ENCODE results near the gene DLL4. TPM values are rescaled to one million over a fixed set of nuclear protein-coding genes. Genes with fewer than 3 reads are reported as not detected.

The DLL4 gene
- total and polyA plus RNA-seq, 10 of the 15 experiments (the other 5 are each of a cell fraction or from before 2014, with no cell fraction given), result 0.04 to 0.16 (median 0.09) TPM; not detected in 6

DNA sequence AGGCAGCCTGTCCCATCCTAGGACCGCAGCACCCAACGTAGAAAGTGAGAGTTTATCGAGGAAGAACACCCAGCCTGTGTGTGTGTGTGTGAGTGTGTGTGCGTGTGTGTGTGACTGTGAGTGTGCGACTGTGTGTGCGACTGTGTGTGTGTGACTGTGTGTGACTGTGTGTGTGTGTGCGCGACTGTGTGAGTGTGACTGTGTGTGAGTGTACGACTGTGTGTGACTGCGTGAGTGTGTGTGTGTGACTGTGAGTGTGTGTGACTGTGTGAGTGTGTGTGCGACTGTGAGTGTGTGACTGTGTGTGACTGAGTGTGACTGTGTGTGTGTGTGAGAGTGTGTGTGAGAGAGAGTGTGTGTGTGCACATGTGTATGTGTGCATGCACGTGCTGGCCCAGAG lies 15.1 kb upstream of the DLL4 start (continued):
- no peak for TF ChIP-seq ZNF274 (IDR thresholded peaks at IDR 0.05; ENCODE audit: insufficient read depth, insufficient read length)
- TF ChIP-seq SUZ12 (IDR thresholded peaks at IDR 0.05; ENCODE audit: unreplicated experiment), result no peak
- TF ChIP-seq NFXL1 (IDR thresholded peaks at IDR 0.05; ENCODE audit: borderline replicate concordance), result no peak
- TF ChIP-seq POU2F2 (IDR thresholded peaks at IDR 0.05; ENCODE audit: borderline replicate concordance, low read depth, low read length), result no peak
- peak; percentile 67; the same call in 1 of the 2 replicates for TF ChIP-seq TCF3 (IDR thresholded peaks at IDR 0.05; ENCODE audit: borderline replicate concordance, insufficient read depth, low read depth, low read length)
- TF ChIP-seq, protein P1, sequence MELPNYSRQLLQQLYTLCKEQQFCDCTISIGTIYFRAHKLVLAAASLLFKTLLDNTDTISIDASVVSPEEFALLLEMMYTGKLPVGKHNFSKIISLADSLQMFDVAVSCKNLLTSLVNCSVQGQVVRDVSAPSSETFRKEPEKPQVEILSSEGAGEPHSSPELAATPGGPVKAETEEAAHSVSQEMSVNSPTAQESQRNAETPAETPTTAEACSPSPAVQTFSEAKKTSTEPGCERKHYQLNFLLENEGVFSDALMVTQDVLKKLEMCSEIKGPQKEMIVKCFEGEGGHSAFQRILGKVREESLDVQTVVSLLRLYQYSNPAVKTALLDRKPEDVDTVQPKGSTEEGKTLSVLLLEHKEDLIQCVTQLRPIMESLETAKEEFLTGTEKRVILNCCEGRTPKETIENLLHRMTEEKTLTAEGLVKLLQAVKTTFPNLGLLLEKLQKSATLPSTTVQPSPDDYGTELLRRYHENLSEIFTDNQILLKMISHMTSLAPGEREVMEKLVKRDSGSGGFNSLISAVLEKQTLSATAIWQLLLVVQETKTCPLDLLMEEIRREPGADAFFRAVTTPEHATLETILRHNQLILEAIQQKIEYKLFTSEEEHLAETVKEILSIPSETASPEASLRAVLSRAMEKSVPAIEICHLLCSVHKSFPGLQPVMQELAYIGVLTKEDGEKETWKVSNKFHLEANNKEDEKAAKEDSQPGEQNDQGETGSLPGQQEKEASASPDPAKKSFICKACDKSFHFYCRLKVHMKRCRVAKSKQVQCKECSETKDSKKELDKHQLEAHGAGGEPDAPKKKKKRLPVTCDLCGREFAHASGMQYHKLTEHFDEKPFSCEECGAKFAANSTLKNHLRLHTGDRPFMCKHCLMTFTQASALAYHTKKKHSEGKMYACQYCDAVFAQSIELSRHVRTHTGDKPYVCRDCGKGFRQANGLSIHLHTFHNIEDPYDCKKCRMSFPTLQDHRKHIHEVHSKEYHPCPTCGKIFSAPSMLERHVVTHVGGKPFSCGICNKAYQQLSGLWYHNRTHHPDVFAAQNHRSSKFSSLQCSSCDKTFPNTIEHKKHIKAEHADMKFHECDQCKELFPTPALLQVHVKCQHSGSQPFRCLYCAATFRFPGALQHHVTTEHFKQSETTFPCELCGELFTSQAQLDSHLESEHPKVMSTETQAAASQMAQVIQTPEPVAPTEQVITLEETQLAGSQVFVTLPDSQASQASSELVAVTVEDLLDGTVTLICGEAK (IDR thresholded peaks at IDR 0.05; ENCODE audit: borderline replicate concordance), result no peak
- 0 out of 2 replicates have a peak, but pooled peaks have one; percentile 18 for TF ChIP-seq CHD2 (IDR thresholded peaks at IDR 0.05; ENCODE audit: borderline replicate concordance, low read depth, low read length)
- TF ChIP-seq RBBP5 (conservative IDR thresholded peaks at IDR 0.05), result no peak

GRCh38 chr15:40914486-40914885 lies 14.7 kb upstream of the DLL4 start:
- in situ Hi-C loops (cut with MboI), result no loop called here
- peak; percentile 73 for ATAC-seq
- POLR2A ChIA-PET, result interaction anchor here (0.6 to 0.7 kb wide), 2 partner anchors 44 to 189 kb away, joined by 4 read pairs; no protein-coding TSS in a partner anchor
- TF ChIP-seq CHD2 (IDR thresholded peaks at IDR 0.05; ENCODE audit: borderline replicate concordance, low read depth, low read length), result 0 out of 2 replicates have a peak, but pooled peaks have one; percentile 9
- TF ChIP-seq SMC3 (IDR thresholded peaks at IDR 0.05; ENCODE audit: borderline replicate concordance, low read length), result peak; percentile 38; the same call in 1 of the 2 replicates
- no peak for TF ChIP-seq NFIC (IDR thresholded peaks at IDR 0.05; ENCODE audit: low read depth, low read length)
- no peak for TF ChIP-seq TAF1 (IDR thresholded peaks at IDR 0.05; ENCODE audit: borderline replicate concordance, low read depth, low read length)
- no peak for TF ChIP-seq HCFC1 (IDR thresholded peaks at IDR 0.05; ENCODE audit: low read length)
- TF ChIP-seq POLR2AphosphoS5 (IDR thresholded peaks at IDR 0.05; ENCODE audit: low read length), result no peak
- TF ChIP-seq CHD1 (IDR thresholded peaks at IDR 0.05; ENCODE audit: low read depth, low read length), result no peak
- TF ChIP-seq DPF2 (IDR thresholded peaks at IDR 0.05), result no peak
- no peak for TF ChIP-seq TBL1XR1 (IDR thresholded peaks at IDR 0.05; ENCODE audit: low read depth, low read length)
- TF ChIP-seq CREM (IDR thresholded peaks at IDR 0.05; ENCODE audit: low read depth), result no peak
- no peak for TF ChIP-seq TCF12 (IDR thresholded peaks at IDR 0.05; ENCODE audit: low read depth, low read length)
- no peak for TF ChIP-seq ATF7 (IDR thresholded peaks at IDR 0.05; ENCODE audit: low read depth)

More at GRCh38 chr15:40914486-40914885, 14.7 kb upstream of the DLL4 start:
- Histone ChIP-seq H3K4me2 (ENCODE audit: control insufficient read depth, insufficient read depth) (no peak overlapping the region), H3K27me3 (replicated peaks in 1 of 2; ENCODE audit: control insufficient read depth in 2 of 2, insufficient read depth in 2 of 2, low read length in 1 of 2) (no peaks in the 10 kb centered on the region; a peak in 1 of 4 replicates), H3K4me3 (no peak overlapping the region), H3K36me3 (ENCODE audit: control insufficient read depth in 2 of 2, insufficient read depth in 2 of 2, low read length in 1 of 2) (no peaks in the 10 kb centered on the region), H3K27ac (ENCODE audit: control insufficient read depth, insufficient read depth) (no peak overlapping the region), H3K9ac (ENCODE audit: control insufficient read depth, insufficient read depth, low read length) (no peak overlapping the region), H3K79me2 (ENCODE audit: control insufficient read depth, insufficient read depth, low read length) (no peaks in the 10 kb centered on the region), H2AFZ (ENCODE audit: control insufficient read depth, low read depth, low read length) (no peak overlapping the region), H3K4me1 (ENCODE audit: control insufficient read depth, insufficient read depth, low read length) (peaks cover 9% of the 10 kb centered on the region), H3K9me3 (replicated peaks; ENCODE audit: control insufficient read depth, insufficient read depth, low read length) (no peaks in the 10 kb centered on the region), H4K20me1 (ENCODE audit: control insufficient read depth, insufficient read depth) (no peaks in the 10 kb centered on the region)
- ChIA-PET CTCF (interaction anchor here (0.6 to 6.1 kb wide), 14 partner anchors 10 to 276 kb away, joined by 3 to 30 read pairs (median 3); partner anchors contain the start of gene RHOV), SMC1A (ENCODE audit: uncharacterized antibody, unreplicated experiment) (interaction anchor here (1.1 to 2.1 kb wide), 7 partner anchors 10 to 274 kb away, joined by 3 to 8 read pairs (median 4); no protein-coding TSS in a partner anchor), RAD21 (ENCODE audit: unreplicated experiment) (interaction anchor here (0.6 to 1.3 kb wide), 6 partner anchors 27 to 270 kb away, joined by 3 to 7 read pairs (median 3); no protein-coding TSS in a partner anchor)
- FAIRE-seq, result no peak
- no peak for DNase-seq (ENCODE audit: low read depth, low spot score)
- intact Hi-C loops (cut with micrococcal nuclease; ENCODE audit: unreplicated experiment), result no loop called here
- WGBS (ENCODE audit: insufficient coverage, insufficient replicate concordance, low lambda C conversion rate, missing lambda C conversion rate), result 44% methylated on average over 8 of the region's 8 CpGs
- BruUV-seq (replicated peaks), result no TSS peak

Measured in GM12878 (cell line).